Eye (tissue), 1 donor: ENCODE results near the gene KLHDC7A.
"Not testable (repeated sequence)": the region's sequence is repeated elsewhere in the genome, so short reads cannot be mapped to it uniquely, and the experiment has no call there.

Source experiments
- DNase-seq: peaks from one replicate; pipeline ENCODE4 v3.0.0-alpha.2; 2015

Gene KLHDC7A

GRCh38 chr1:18480315-18481189 is at the start of gene KLHDC7A:
Gene KLHDC7A (plus strand): TSS chr1:18480930. CDS start chr1:18480982, 52 bp downstream.
- DNase-seq = peak; percentile 53

- no peak for DNase-seq
These were observed 46.7 kb upstream of the KLHDC7A start for GRCh38 chr1:18434041-18434440.

- DNase-seq = no peak
These were observed 40.1 kb upstream of the KLHDC7A start for GRCh38 chr1:18440385-18441226.

- DNase-seq = no peak
These were observed 36.9 kb upstream of the KLHDC7A start for GRCh38 chr1:18443587-18444520.

- DNase-seq = no peak
These were observed 36.2 kb upstream of the KLHDC7A start for GRCh38 chr1:18444563-18444962.

- no peak for DNase-seq
These were observed 34.0 kb upstream of the KLHDC7A start for GRCh38 chr1:18446751-18447150.

GRCh38 chr1:18447509-18448220 is 33.1 kb upstream of the KLHDC7A start:
- no peak for DNase-seq

- no peak for DNase-seq
These were observed 31.8 kb upstream of the KLHDC7A start for GRCh38 chr1:18448889-18449288.

GRCh38 chr1:18452550-18452949 is 28.2 kb upstream of the KLHDC7A start:
- DNase-seq = peak; percentile 78

- DNase-seq = peak; percentile 76
These were observed 22.3 kb upstream of the KLHDC7A start for GRCh38 chr1:18458133-18459092.

GRCh38 chr1:18461656-18462055 is 19.1 kb upstream of the KLHDC7A start:
- DNase-seq = no peak

- DNase-seq = not testable (repeated sequence)
These were observed 18.2 kb upstream of the KLHDC7A start for GRCh38 chr1:18462517-18462916.

- DNase-seq = no peak
These were observed 17.7 kb upstream of the KLHDC7A start for GRCh38 chr1:18463063-18463462.

GRCh38 chr1:18463984-18464664 is 16.6 kb upstream of the KLHDC7A start:
- no peak for DNase-seq

GRCh38 chr1:18464665-18465050 is 16.1 kb upstream of the KLHDC7A start:
- DNase-seq = no peak

GRCh38 chr1:18466676-18467075 is 14.1 kb upstream of the KLHDC7A start:
- no peak for DNase-seq

GRCh38 chr1:18468570-18468969 is 12.2 kb upstream of the KLHDC7A start:
- DNase-seq = no peak

GRCh38 chr1:18469514-18469913 is 11.2 kb upstream of the KLHDC7A start:
- DNase-seq = no peak

- no peak for DNase-seq
These were observed 9.9 kb upstream of the KLHDC7A start for GRCh38 chr1:18470671-18471355.
